NCI-H2029 (cell line): ENCODE results near the gene HOXD4.

ENCODE experiments used
- DNase-seq: peaks from one replicate; lab custom pipeline; 2025; lab: John Stamatoyannopoulos, UW

HOXD4 gene

GRCh38 chr2:176188774-176189680 lies 37.7 kb downstream of the HOXD4 start:
- no peak for DNase-seq

GRCh38 chr2:176189681-176190641 lies 38.6 kb downstream of the HOXD4 start:
- DNase-seq: no peak

- DNase-seq: no peak
Measured at GRCh38 chr2:176192351-176192750, 41.0 kb downstream of the HOXD4 start.

GRCh38 chr2:176193048-176193447 lies 41.7 kb downstream of the HOXD4 start:
- DNase-seq: no peak

- no peak for DNase-seq
Measured at GRCh38 chr2:176199902-176200301, 48.6 kb downstream of the HOXD4 start.

GRCh38 chr2:176200971-176201370 lies 49.6 kb downstream of the HOXD4 start:
- no peak for DNase-seq

- DNase-seq: no peak
Measured at GRCh38 chr2:176202491-176202890, 51.1 kb downstream of the HOXD4 start.
